Keratinocyte (primary cell): ENCODE measurements around the gene TXN2. TPM values are rescaled to one million over a fixed set of nuclear protein-coding genes. Genes with fewer than 3 reads are reported as not detected.

ENCODE experiments used
- DNase-seq: peaks from one replicate; pipeline ENCODE4 v3.0.0-alpha.2; 2011; ENCODE audit warnings: low read depth, missing footprints, low spot score
- FAIRE-seq: peaks from 2 replicates; lab custom pipeline; 2011; peaks lifted over from hg19 to GRCh38; lab: Jason Lieb, UNC
- H2AFZ ChIP-seq: 2 replicates; pipeline ENCODE4 v1.6.0; 2012; ENCODE audit warnings: low read length, control low read depth, inconsistent platforms; ENCODE audit not compliant: control insufficient read depth
- H3K27ac ChIP-seq: 2 replicates; pipeline ENCODE4 v1.5.1; 2011; ENCODE audit warnings: low read length; ENCODE audit not compliant: control insufficient read depth, insufficient read depth
- H3K27me3 ChIP-seq: 3 replicates; pipeline ENCODE4 v1.6.0; 2011; ENCODE audit warnings: low read length; ENCODE audit not compliant: control insufficient read depth, insufficient read depth; ENCODE audit errors: extremely low read depth
- H3K36me3 ChIP-seq, 2 experiments: 2 replicates in 1 of 2; 3 replicates in 1 of 2; pipeline ENCODE4 v1.5.1; 2011; ENCODE audit warnings: low read length in 2 of 2, mild to moderate bottlenecking in 1 of 2; ENCODE audit not compliant: control insufficient read depth in 2 of 2, insufficient read depth in 2 of 2; ENCODE audit errors: extremely low read depth in 1 of 2
- H3K4me1 ChIP-seq: 3 replicates; pipeline ENCODE4 v1.5.1; 2011; ENCODE audit warnings: low read length; ENCODE audit not compliant: control insufficient read depth, insufficient read depth; ENCODE audit errors: extremely low read depth
- H3K4me2 ChIP-seq: 3 replicates; pipeline ENCODE4 v1.6.0; 2011; ENCODE audit warnings: low read depth, low read length; ENCODE audit not compliant: control insufficient read depth, insufficient read depth; ENCODE audit errors: extremely low read depth
- H3K4me3 ChIP-seq, 3 experiments: fragments of 200-600 bp in 1 of 3; sonication (generic) in 1 of 3; 2 replicates in 2 of 3; 3 replicates in 1 of 3; pipeline ENCODE4 v1.5.1; 2011 to 2016; ENCODE audit warnings: low read length in 3 of 3, mild to moderate bottlenecking in 3 of 3, control low read depth in 2 of 3, inconsistent platforms in 1 of 3, low read depth in 1 of 3, mixed read lengths in 1 of 3, mixed run types in 1 of 3, moderate library complexity in 1 of 3; ENCODE audit not compliant: control insufficient read depth in 2 of 3, insufficient read depth in 2 of 3; ENCODE audit errors: extremely low read depth in 1 of 3
- H3K79me2 ChIP-seq: 2 replicates; pipeline ENCODE4 v1.6.0; 2012; ENCODE audit warnings: low read length; ENCODE audit not compliant: control insufficient read depth, insufficient read depth
- H3K9ac ChIP-seq: 3 replicates; pipeline ENCODE4 v1.6.0; 2011; ENCODE audit warnings: low read length; ENCODE audit not compliant: control insufficient read depth, insufficient read depth; ENCODE audit errors: extremely low read depth
- H3K9me1 ChIP-seq: 3 replicates; pipeline ENCODE4 v1.6.0; 2011; ENCODE audit warnings: low read length; ENCODE audit not compliant: control insufficient read depth, insufficient read depth; ENCODE audit errors: extremely low read depth
- H3K9me3 ChIP-seq: 2 replicates; pipeline ENCODE4 v1.5.1; 2012; ENCODE audit warnings: low read depth, low read length; ENCODE audit not compliant: control insufficient read depth
- H4K20me1 ChIP-seq: 3 replicates; pipeline ENCODE4 v1.6.0; 2011; ENCODE audit warnings: low read length; ENCODE audit not compliant: control insufficient read depth, insufficient read depth; ENCODE audit errors: extremely low read depth
- CTCF ChIP-seq, 3 experiments: IDR thresholded peaks in 1 of 3; conservative IDR thresholded peaks in 1 of 3; optimal IDR thresholded peaks in 1 of 3; 2 replicates in 2 of 3; 3 replicates in 1 of 3; pipeline versions ENCODE3 to v1.5.1; 2011; ENCODE audit warnings: low read length in 3 of 3, mild to moderate bottlenecking in 3 of 3, moderate library complexity in 2 of 3, control low read depth in 1 of 3, inconsistent platforms in 1 of 3; ENCODE audit not compliant: insufficient read depth in 2 of 3; ENCODE audit errors: extremely low read depth in 1 of 3
- EZH2 ChIP-seq: IDR thresholded peaks from one replicate; pipeline ENCODE4 v1.6.1; 2012; ENCODE audit warnings: inconsistent platforms, mild to moderate bottlenecking, low read length, moderate library complexity
- dilution Hi-C: fragments of 300-500 bp; cut with MboI; formaldehyde crosslinking; loops from one replicate; pipeline ENCODE4 v1.7.0; 2020; ENCODE audit warnings: low sequenced_read_pairs; ENCODE audit not compliant: extremely low pct_ligation_motif_present
- polyA plus RNA-seq, 5 experiments: library from polyadenylated mRNA; depleted of rRNA in 3 of 5; stranded (reverse) in 3 of 5; stranded (forward) in 1 of 5; unstranded in 1 of 5; fragments of >200 nt; gene quantifications; 1 replicate in 1 of 5; 2 replicates in 3 of 5; 3 replicates in 1 of 5; pipeline versions ENCODE4 v1.2.1 to v1.2.3, GENCODE V29; 2011 to 2012; ENCODE audit warnings: missing spikeins in 2 of 5, low read depth in 1 of 5, low replicate concordance in 1 of 5

Gene TXN2
- polyA plus RNA-seq, 1 donor (not counting 4 experiments of a cell fraction or from before 2014, with no cell fraction given): 95.9 TPM

DNA sequence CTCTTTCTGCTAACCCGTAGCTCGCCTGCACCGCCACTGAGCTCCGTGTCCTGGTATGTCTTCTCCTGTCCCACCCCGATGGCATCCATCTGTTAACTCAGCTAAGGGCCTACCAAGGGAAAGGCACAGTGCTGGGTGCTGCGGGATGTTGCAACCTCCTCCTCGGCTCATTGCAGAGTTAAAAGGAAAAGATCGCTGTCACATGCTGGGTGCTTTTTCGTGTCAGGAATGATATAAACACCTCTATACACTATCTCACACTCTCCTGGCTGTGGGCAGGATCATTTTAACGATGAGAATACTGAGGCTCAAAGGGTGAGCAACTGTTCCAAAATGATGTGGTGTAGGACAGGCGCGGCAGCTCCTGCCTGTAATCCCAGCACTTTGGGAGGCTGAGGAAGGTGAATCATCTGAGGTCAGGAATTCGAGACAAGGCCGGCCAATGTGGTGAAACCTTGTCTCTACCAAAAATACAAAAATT lies 10.1 kb downstream of the TXN2 start:
- TF ChIP-seq CTCF (optimal IDR thresholded peaks at IDR 0.05 in 1 of 3, IDR thresholded peaks at IDR 0.05 in 1 of 3, conservative IDR thresholded peaks at IDR 0.05 in 1 of 3; ENCODE audit: extremely low read depth in 1 of 3, insufficient read depth in 2 of 3, low read length in 3 of 3): no peak
- TF ChIP-seq EZH2: no peak

GRCh38 chr22:36470994-36471331 lies 10.5 kb downstream of the TXN2 start:
- DNase-seq (no peak), FAIRE-seq (no peak)
- no peaks in the 10 kb centered on the region for H4K20me1 ChIP-seq
- no peaks in the 10 kb centered on the region for H3K9me3 ChIP-seq
- no peak overlapping the region for H2AFZ ChIP-seq
- peak overlapping the region; percentile 39 for H3K4me2 ChIP-seq
- H3K27ac ChIP-seq: peak overlapping the region; percentile 67
- dilution Hi-C loops: no loop called here
- no peaks in the 10 kb centered on the region for H3K27me3 ChIP-seq
- peaks cover 20% of the 10 kb centered on the region for H3K79me2 ChIP-seq
- no peaks in the 10 kb centered on the region for H3K9me1 ChIP-seq
- H3K4me1 ChIP-seq: peaks cover 59% of the 10 kb centered on the region
- H3K36me3 ChIP-seq: peaks cover 16 to 20% of the 10 kb centered on the region in 2 experiments
- TF ChIP-seq EZH2 (no peak), CTCF (optimal IDR thresholded peaks at IDR 0.05 in 1 of 3, IDR thresholded peaks at IDR 0.05 in 1 of 3, conservative IDR thresholded peaks at IDR 0.05 in 1 of 3; ENCODE audit: extremely low read depth in 1 of 3, insufficient read depth in 2 of 3, low read length in 3 of 3) (no peak)
- peak overlapping the region; percentile 45 for H3K9ac ChIP-seq
- peak overlapping the region in 1 of 3 experiments; percentile 9 for H3K4me3 ChIP-seq

More for the DNA sequence above, 10.1 kb downstream of the TXN2 start:
- DNase-seq (no peak), FAIRE-seq (peak; percentile 95)
- no peaks in the 10 kb centered on the region for H3K9me3 ChIP-seq
- peak overlapping the region in 1 of 3 experiments; percentile 9 for H3K4me3 ChIP-seq
- dilution Hi-C loops: no loop called here
- H2AFZ ChIP-seq: no peak overlapping the region
- H3K36me3 ChIP-seq: peaks cover 18 to 24% of the 10 kb centered on the region in 2 experiments
- H3K9ac ChIP-seq: peak overlapping the region; percentile 45
- no peaks in the 10 kb centered on the region for H3K27me3 ChIP-seq
- H3K9me1 ChIP-seq: no peaks in the 10 kb centered on the region
- H3K4me1 ChIP-seq: peaks cover 55% of the 10 kb centered on the region
- peak overlapping the region; percentile 39 for H3K4me2 ChIP-seq
- H4K20me1 ChIP-seq: no peaks in the 10 kb centered on the region
- H3K79me2 ChIP-seq: peaks cover 20% of the 10 kb centered on the region
- H3K27ac ChIP-seq: peak overlapping the region; percentile 67
